ENCODE data around the gene PDXK.

GRCh38 chr21:43723648-43724047 is 4.7 kb downstream of the PDXK start:
- TF ChIP-seq CTCF (IDR thresholded peaks at IDR 0.05): no peak
- TF ChIP-seq POLR2AphosphoS5 (IDR thresholded peaks at IDR 0.05): no peak
- no peak for TF ChIP-seq POLR2A (IDR thresholded peaks at IDR 0.05)
